GM12878 (cell line): ENCODE results near the gene CDKL4. TPM values are rescaled to one million over a fixed set of nuclear protein-coding genes. Genes with fewer than 3 reads are reported as not detected.

Experiments used
- ATAC-seq: fragments of 200-7000 bp; cut with Tn5 transposase; 3 replicates; pipeline ENCODE4 v1.9.1; 2020; ENCODE audit warnings: mild to moderate bottlenecking, moderate library complexity
- BruUV-seq: library from RNA; stranded (reverse); fragments of 400-500 nt; replicated peaks from 2 replicates; lab custom pipeline; 2021; lab: Mats Ljungman, UMichigan
- CTCF ChIA-PET: fragments of 300-600 bp; sonication (Branson Sonifier 250); formaldehyde crosslinking; extraction: SDS; loops from one replicate; lab custom pipeline; 2021; ENCODE audit warnings: inconsistent platforms; lab: Yijun Ruan, JAX
- POLR2A ChIA-PET: fragments of 350-600 bp; formaldehyde crosslinking; extraction: SDS; loops from one replicate; lab custom pipeline; 2021; ENCODE audit warnings: inconsistent platforms; lab: Charles Lee
- RAD21 ChIA-PET: fragments of 300-600 bp; sonication (Branson Sonifier 250); formaldehyde crosslinking; loops from one replicate; lab custom pipeline; 2023; ENCODE audit warnings: antibody characterized with exemption; ENCODE audit not compliant: unreplicated experiment; lab: Charles Lee
- SMC1A ChIA-PET: fragments of 300-600 bp; sonication (Branson Sonifier 250); formaldehyde crosslinking; loops from one replicate; lab custom pipeline; 2023; ENCODE audit not compliant: unreplicated experiment, uncharacterized antibody; lab: Charles Lee
- DNase-seq: peaks from one replicate; pipeline ENCODE4 v3.0.0-alpha.2; 2011; ENCODE audit warnings: low read depth, low spot score
- FAIRE-seq: peaks from 3 replicates; lab custom pipeline; 2011; peaks lifted over from hg19 to GRCh38; lab: Jason Lieb, UNC
- H2AFZ ChIP-seq: 2 replicates; pipeline ENCODE4 v1.6.0; 2011; ENCODE audit warnings: low read depth, low read length, control low read depth; ENCODE audit not compliant: control insufficient read depth
- H3K27ac ChIP-seq: 2 replicates; pipeline ENCODE4 v1.5.1; 2011; ENCODE audit warnings: control low read depth; ENCODE audit not compliant: control insufficient read depth, insufficient read depth
- H3K27me3 ChIP-seq, 2 experiments: replicated peaks in 1 of 2; 2 replicates each; pipeline versions ENCODE4 v1.6.0 to v1.6.1; 2011; ENCODE audit warnings: low read length in 1 of 2; ENCODE audit not compliant: control insufficient read depth in 2 of 2, insufficient read depth in 2 of 2
- H3K36me3 ChIP-seq, 2 experiments: 2 replicates each; pipeline ENCODE4 v1.5.1; 2011; ENCODE audit warnings: low read length in 1 of 2; ENCODE audit not compliant: control insufficient read depth in 2 of 2, insufficient read depth in 2 of 2
- H3K4me1 ChIP-seq: 2 replicates; pipeline ENCODE4 v1.6.1; 2011; ENCODE audit warnings: mild to moderate bottlenecking, low read length, moderate library complexity, mixed read lengths; ENCODE audit not compliant: control insufficient read depth, insufficient read depth
- H3K4me2 ChIP-seq: 2 replicates; pipeline ENCODE4 v1.6.0; 2011; ENCODE audit warnings: control low read depth; ENCODE audit not compliant: control insufficient read depth, insufficient read depth
- H3K4me3 ChIP-seq: fragments of 200-600 bp; sonication (generic); 2 replicates; pipeline ENCODE4 v1.5.1; 2016
- H3K79me2 ChIP-seq: 2 replicates; pipeline ENCODE4 v1.6.0; 2011; ENCODE audit warnings: low read length; ENCODE audit not compliant: control insufficient read depth, insufficient read depth
- H3K9ac ChIP-seq: 2 replicates; pipeline ENCODE4 v1.8.0; 2011; ENCODE audit warnings: low read length, control low read depth, mixed read lengths; ENCODE audit not compliant: control insufficient read depth, insufficient read depth
- H3K9me3 ChIP-seq: replicated peaks from 3 replicates; pipeline ENCODE4 v1.5.1; 2011; ENCODE audit warnings: mild to moderate bottlenecking, low read length; ENCODE audit not compliant: control insufficient read depth, insufficient read depth
- H4K20me1 ChIP-seq: 2 replicates; pipeline ENCODE4 v1.6.0; 2011; ENCODE audit not compliant: control insufficient read depth, insufficient read depth
- BMI1 ChIP-seq: fragments of 450-650 bp; IDR thresholded peaks from 2 replicates; pipeline ENCODE4 v1.6.1; 2016; ENCODE audit warnings: mild to moderate bottlenecking, moderate library complexity, borderline replicate concordance
- CEBPZ ChIP-seq: fragments of 150-350 bp; IDR thresholded peaks from 2 replicates; pipeline ENCODE4 v1.6.1; 2016; ENCODE audit warnings: low read depth, low read length
- DPF2 ChIP-seq: fragments of 450-650 bp; IDR thresholded peaks from 2 replicates; pipeline ENCODE4 v1.6.1; 2017; ENCODE audit warnings: mild to moderate bottlenecking
- IRF4 ChIP-seq: IDR thresholded peaks from 2 replicates; pipeline ENCODE4 v1.6.1; 2011; ENCODE audit warnings: low read depth, low read length
- JUNB ChIP-seq: IDR thresholded peaks from 2 replicates; pipeline ENCODE4 v1.6.1; 2016; ENCODE audit warnings: antibody characterized with exemption, mild to moderate bottlenecking
- KLF5 ChIP-seq: fragments of 450-650 bp; IDR thresholded peaks from 2 replicates; pipeline ENCODE4 v1.6.1; 2014; ENCODE audit warnings: mild to moderate bottlenecking; ENCODE audit not compliant: partially characterized antibody
- MEF2B ChIP-seq: fragments of 450-650 bp; IDR thresholded peaks from 2 replicates; pipeline ENCODE4 v1.6.1; 2018; ENCODE audit warnings: mild to moderate bottlenecking, moderate library complexity; ENCODE audit not compliant: partially characterized antibody, poor library complexity, severe bottlenecking
- MTA3 ChIP-seq: IDR thresholded peaks from 2 replicates; pipeline ENCODE4 v1.6.1; 2012; ENCODE audit warnings: low read length, inconsistent platforms, borderline replicate concordance
- NBN ChIP-seq: fragments of 450-650 bp; IDR thresholded peaks from 2 replicates; pipeline ENCODE4 v1.6.1; 2016
- NR2C1 ChIP-seq: fragments of 450-650 bp; IDR thresholded peaks from 2 replicates; pipeline ENCODE4 v1.6.1; 2017; ENCODE audit warnings: antibody characterized with exemption, mild to moderate bottlenecking, moderate library complexity
- NR2F1 ChIP-seq: fragments of 450-650 bp; conservative IDR thresholded peaks from 2 replicates; pipeline ENCODE4 v1.6.1; 2017; ENCODE audit warnings: mild to moderate bottlenecking
- RBBP5 ChIP-seq: fragments of 200-600 bp; sonication (generic); conservative IDR thresholded peaks from 2 replicates; pipeline ENCODE4 v1.6.1; 2016
- RFX5 ChIP-seq: IDR thresholded peaks from 2 replicates; pipeline ENCODE4 v1.6.1; 2011; ENCODE audit warnings: low read depth, low read length, improper control_type of control experiment
- RUNX3 ChIP-seq: IDR thresholded peaks from 2 replicates; pipeline ENCODE4 v1.6.1; 2012; ENCODE audit warnings: low read length, inconsistent platforms
- TCF12 ChIP-seq: IDR thresholded peaks from 2 replicates; pipeline ENCODE4 v1.6.1; 2011; ENCODE audit warnings: low read depth, mild to moderate bottlenecking, low read length
- ZNF592 ChIP-seq: fragments of 450-650 bp; IDR thresholded peaks from 2 replicates; pipeline ENCODE4 v1.6.1; 2017; ENCODE audit warnings: mild to moderate bottlenecking, moderate library complexity
- in situ Hi-C: fragments of 300-500 bp; cut with MboI; formaldehyde crosslinking; loops from 9 replicates; pipeline ENCODE4 v1.14.3; 2018; ENCODE audit warnings: mixed read lengths
- intact Hi-C: fragments of 100-400 bp; cut with micrococcal nuclease; formaldehyde crosslinking; loops from one replicate; pipeline ENCODE4 v1.14.2; 2022; ENCODE audit not compliant: unreplicated experiment
- polyA plus RNA-seq, 11 experiments: library from polyadenylated mRNA; depleted of rRNA in 4 of 11; unstranded in 6 of 11; stranded (reverse) in 5 of 11; fragments of >200 nt; fragmentation: Nextera tagmentation in 4 of 11; fragmentation: Illumina TruSeq in 1 of 11; extraction: Ambion mirVana in 4 of 11; extraction: Trizol in 1 of 11; gene quantifications; 1 replicate in 1 of 11; 2 replicates in 10 of 11; pipeline versions ENCODE4 v1.2.1 to v1.2.3, GENCODE V29; 2011 to 2016; ENCODE audit warnings: inconsistent platforms in 2 of 11, missing spikeins in 2 of 11, low read depth in 1 of 11
- total RNA-seq, 4 experiments: library from RNA; depleted of rRNA in 3 of 4; stranded (reverse); fragments of >200 nt in 3 of 4; fragmentation: Illumina TruSeq in 1 of 4; extraction: Trizol in 1 of 4; gene quantifications; 2 replicates each; pipeline versions ENCODE4 v1.2.1 to v1.2.3, GENCODE V29; 2013 to 2021
- TF ChIP-seq, protein P1 (sequence below): fragments of 450-650 bp; IDR thresholded peaks from 2 replicates; pipeline ENCODE4 v1.6.1; 2016; ENCODE audit warnings: mild to moderate bottlenecking

The CDKL4 gene
- total and polyA plus RNA-seq, 10 of the 15 experiments (the other 5 are each of a cell fraction or from before 2014, with no cell fraction given) = not detected

DNA sequence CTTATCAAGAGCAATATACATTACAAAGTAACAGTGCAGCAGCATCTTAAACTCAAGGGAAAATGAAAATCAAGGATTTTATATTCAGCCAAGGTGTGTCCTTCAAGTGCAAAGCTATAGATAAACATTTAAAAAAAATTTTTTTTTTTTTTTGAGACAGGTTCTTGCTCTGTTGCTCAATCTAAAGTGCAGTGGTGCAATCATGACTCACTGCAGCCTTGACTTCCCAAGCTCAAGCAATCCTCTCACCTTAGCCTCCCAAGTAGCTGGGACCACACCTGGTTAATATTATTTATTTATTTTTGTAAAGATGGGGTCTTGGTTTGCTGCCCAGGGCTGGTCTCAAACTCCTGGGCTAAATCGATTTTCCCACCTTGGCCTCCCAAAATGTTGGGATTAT lies 9.0 kb downstream of the CDKL4 start (continued):
- no peak for TF ChIP-seq ZNF592
- no peak for TF ChIP-seq NR2F1

DNA sequence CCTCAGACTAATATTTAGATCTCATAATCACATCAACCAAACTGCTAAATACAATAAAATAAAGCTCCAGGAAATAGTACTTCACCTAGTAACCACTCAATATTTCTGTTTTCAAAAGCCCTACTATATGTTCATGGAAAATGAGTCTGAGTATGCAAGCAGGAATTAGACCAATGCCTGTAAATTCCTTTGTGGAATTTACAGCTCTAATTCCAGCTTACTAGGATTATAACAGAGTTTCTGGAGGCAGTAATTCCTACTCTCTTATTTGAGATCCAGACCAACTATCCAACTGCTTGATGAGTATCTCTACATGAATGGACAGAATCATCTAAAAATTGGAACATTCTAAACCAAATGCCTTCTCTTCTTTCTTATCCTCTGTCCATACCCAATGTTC lies 11.6 kb downstream of the CDKL4 start:
- H3K9ac ChIP-seq = no peak overlapping the region
- H4K20me1 ChIP-seq = no peaks in the 10 kb centered on the region
- no peaks in the 10 kb centered on the region for H3K9me3 ChIP-seq
- no peaks in the 10 kb centered on the region for H3K27me3 ChIP-seq
- no peaks in the 10 kb centered on the region for H3K79me2 ChIP-seq
- CTCF ChIA-PET = interaction anchor here (0.9 to 9.3 kb wide), 6 partner anchors 145 to 497 kb away, joined by 3 to 319 read pairs (median 4); no protein-coding TSS in a partner anchor
- no peaks in the 10 kb centered on the region for H3K36me3 ChIP-seq
- POLR2A ChIA-PET = interaction anchor here (0.5 to 0.6 kb wide), 2 partner anchors 85 to 706 kb away, joined by 3 to 6 read pairs; no protein-coding TSS in a partner anchor
- no peak overlapping the region for H3K27ac ChIP-seq
- SMC1A ChIA-PET = interaction anchor here (1.0 to 2.4 kb wide), 4 partner anchors 33 to 285 kb away, joined by 3 to 12 read pairs (median 4); no protein-coding TSS in a partner anchor
- H3K4me2 ChIP-seq = no peak overlapping the region
- intact Hi-C loops (no loop called here), in situ Hi-C loops (no loop called here)
- RAD21 ChIA-PET = interaction anchor here (1.7 kb wide), 1 partner anchor 284 kb away, joined by 8 read pairs; no protein-coding TSS in a partner anchor
- H3K4me1 ChIP-seq = no peaks in the 10 kb centered on the region
- H3K4me3 ChIP-seq = no peak overlapping the region
- no peak for DNase-seq
- ATAC-seq = no peak
- FAIRE-seq = no peak
- H2AFZ ChIP-seq = no peak overlapping the region
- no TSS peak for BruUV-seq
- TF ChIP-seq MTA3 (no peak), RBBP5 (no peak), MEF2B (no peak), NBN (no peak), CEBPZ (no peak), DPF2 (no peak), IRF4 (no peak), RFX5 (no peak), KLF5 (no peak), RUNX3 (no peak), NR2C1 (no peak), JUNB (no peak), BMI1 (no peak), TCF12 (no peak)
- TF ChIP-seq, protein P1, sequence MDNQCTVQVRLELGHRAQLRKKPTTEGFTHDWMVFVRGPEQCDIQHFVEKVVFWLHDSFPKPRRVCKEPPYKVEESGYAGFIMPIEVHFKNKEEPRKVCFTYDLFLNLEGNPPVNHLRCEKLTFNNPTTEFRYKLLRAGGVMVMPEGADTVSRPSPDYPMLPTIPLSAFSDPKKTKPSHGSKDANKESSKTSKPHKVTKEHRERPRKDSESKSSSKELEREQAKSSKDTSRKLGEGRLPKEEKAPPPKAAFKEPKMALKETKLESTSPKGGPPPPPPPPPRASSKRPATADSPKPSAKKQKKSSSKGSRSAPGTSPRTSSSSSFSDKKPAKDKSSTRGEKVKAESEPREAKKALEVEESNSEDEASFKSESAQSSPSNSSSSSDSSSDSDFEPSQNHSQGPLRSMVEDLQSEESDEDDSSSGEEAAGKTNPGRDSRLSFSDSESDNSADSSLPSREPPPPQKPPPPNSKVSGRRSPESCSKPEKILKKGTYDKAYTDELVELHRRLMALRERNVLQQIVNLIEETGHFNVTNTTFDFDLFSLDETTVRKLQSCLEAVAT = no peak
